Keratinocyte (primary cell): ENCODE results near the gene SLC39A11. TPM values are rescaled to one million over a fixed set of nuclear protein-coding genes. Genes with fewer than 3 reads are reported as not detected.

Source experiments
- DNase-seq: peaks from one replicate; pipeline ENCODE4 v3.0.0-alpha.2; 2011; ENCODE audit warnings: low read depth, missing footprints, low spot score
- FAIRE-seq: peaks from 2 replicates; lab custom pipeline; 2011; peaks lifted over from hg19 to GRCh38; lab: Jason Lieb, UNC
- H2AFZ ChIP-seq: 2 replicates; pipeline ENCODE4 v1.6.0; 2012; ENCODE audit warnings: low read length, control low read depth, inconsistent platforms; ENCODE audit not compliant: control insufficient read depth
- H3K27ac ChIP-seq: 2 replicates; pipeline ENCODE4 v1.5.1; 2011; ENCODE audit warnings: low read length; ENCODE audit not compliant: control insufficient read depth, insufficient read depth
- H3K27me3 ChIP-seq: 3 replicates; pipeline ENCODE4 v1.6.0; 2011; ENCODE audit warnings: low read length; ENCODE audit not compliant: control insufficient read depth, insufficient read depth; ENCODE audit errors: extremely low read depth
- H3K36me3 ChIP-seq, 2 experiments: 2 replicates in 1 of 2; 3 replicates in 1 of 2; pipeline ENCODE4 v1.5.1; 2011; ENCODE audit warnings: low read length in 2 of 2, mild to moderate bottlenecking in 1 of 2; ENCODE audit not compliant: control insufficient read depth in 2 of 2, insufficient read depth in 2 of 2; ENCODE audit errors: extremely low read depth in 1 of 2
- H3K4me1 ChIP-seq: 3 replicates; pipeline ENCODE4 v1.5.1; 2011; ENCODE audit warnings: low read length; ENCODE audit not compliant: control insufficient read depth, insufficient read depth; ENCODE audit errors: extremely low read depth
- H3K4me2 ChIP-seq: 3 replicates; pipeline ENCODE4 v1.6.0; 2011; ENCODE audit warnings: low read depth, low read length; ENCODE audit not compliant: control insufficient read depth, insufficient read depth; ENCODE audit errors: extremely low read depth
- H3K4me3 ChIP-seq, 3 experiments: fragments of 200-600 bp in 1 of 3; sonication (generic) in 1 of 3; 2 replicates in 2 of 3; 3 replicates in 1 of 3; pipeline ENCODE4 v1.5.1; 2011 to 2016; ENCODE audit warnings: low read length in 3 of 3, mild to moderate bottlenecking in 3 of 3, control low read depth in 2 of 3, inconsistent platforms in 1 of 3, low read depth in 1 of 3, mixed read lengths in 1 of 3, mixed run types in 1 of 3, moderate library complexity in 1 of 3; ENCODE audit not compliant: control insufficient read depth in 2 of 3, insufficient read depth in 2 of 3; ENCODE audit errors: extremely low read depth in 1 of 3
- H3K79me2 ChIP-seq: 2 replicates; pipeline ENCODE4 v1.6.0; 2012; ENCODE audit warnings: low read length; ENCODE audit not compliant: control insufficient read depth, insufficient read depth
- H3K9ac ChIP-seq: 3 replicates; pipeline ENCODE4 v1.6.0; 2011; ENCODE audit warnings: low read length; ENCODE audit not compliant: control insufficient read depth, insufficient read depth; ENCODE audit errors: extremely low read depth
- H3K9me1 ChIP-seq: 3 replicates; pipeline ENCODE4 v1.6.0; 2011; ENCODE audit warnings: low read length; ENCODE audit not compliant: control insufficient read depth, insufficient read depth; ENCODE audit errors: extremely low read depth
- H3K9me3 ChIP-seq: 2 replicates; pipeline ENCODE4 v1.5.1; 2012; ENCODE audit warnings: low read depth, low read length; ENCODE audit not compliant: control insufficient read depth
- H4K20me1 ChIP-seq: 3 replicates; pipeline ENCODE4 v1.6.0; 2011; ENCODE audit warnings: low read length; ENCODE audit not compliant: control insufficient read depth, insufficient read depth; ENCODE audit errors: extremely low read depth
- CTCF ChIP-seq, 3 experiments: IDR thresholded peaks in 1 of 3; conservative IDR thresholded peaks in 1 of 3; optimal IDR thresholded peaks in 1 of 3; 2 replicates in 2 of 3; 3 replicates in 1 of 3; pipeline versions ENCODE3 to v1.5.1; 2011; ENCODE audit warnings: low read length in 3 of 3, mild to moderate bottlenecking in 3 of 3, moderate library complexity in 2 of 3, control low read depth in 1 of 3, inconsistent platforms in 1 of 3; ENCODE audit not compliant: insufficient read depth in 2 of 3; ENCODE audit errors: extremely low read depth in 1 of 3
- EZH2 ChIP-seq: IDR thresholded peaks from one replicate; pipeline ENCODE4 v1.6.1; 2012; ENCODE audit warnings: inconsistent platforms, mild to moderate bottlenecking, low read length, moderate library complexity
- dilution Hi-C: fragments of 300-500 bp; cut with MboI; formaldehyde crosslinking; loops from one replicate; pipeline ENCODE4 v1.7.0; 2020; ENCODE audit warnings: low sequenced_read_pairs; ENCODE audit not compliant: extremely low pct_ligation_motif_present
- polyA plus RNA-seq, 5 experiments: library from polyadenylated mRNA; depleted of rRNA in 3 of 5; stranded (reverse) in 3 of 5; stranded (forward) in 1 of 5; unstranded in 1 of 5; fragments of >200 nt; gene quantifications; 1 replicate in 1 of 5; 2 replicates in 3 of 5; 3 replicates in 1 of 5; pipeline versions ENCODE4 v1.2.1 to v1.2.3, GENCODE V29; 2011 to 2012; ENCODE audit warnings: missing spikeins in 2 of 5, low read depth in 1 of 5, low replicate concordance in 1 of 5

SLC39A11 gene
- polyA plus RNA-seq, 1 donor (not counting 4 experiments of a cell fraction or from before 2014, with no cell fraction given), result 11.5 TPM

GRCh38 chr17:73107191-73107590, 14.7 kb upstream of the SLC39A11 start:
- dilution Hi-C loops, result no loop called here
- no peaks in the 10 kb centered on the region for H3K36me3 ChIP-seq
- H3K4me1 ChIP-seq, result no peaks in the 10 kb centered on the region
- H3K9me3 ChIP-seq, result no peaks in the 10 kb centered on the region
- no peak overlapping the region for H3K27ac ChIP-seq
- DNase-seq (no peak), FAIRE-seq (no peak)
- no peaks in the 10 kb centered on the region for H3K79me2 ChIP-seq
- H4K20me1 ChIP-seq, result no peaks in the 10 kb centered on the region
- H3K27me3 ChIP-seq, result no peaks in the 10 kb centered on the region
- H3K4me3 ChIP-seq, result no peak overlapping the region
- no peaks in the 10 kb centered on the region for H3K9me1 ChIP-seq
- H3K9ac ChIP-seq, result no peak overlapping the region
- H3K4me2 ChIP-seq, result no peak overlapping the region
- TF ChIP-seq CTCF (optimal IDR thresholded peaks at IDR 0.05 in 1 of 3, IDR thresholded peaks at IDR 0.05 in 1 of 3, conservative IDR thresholded peaks at IDR 0.05 in 1 of 3; ENCODE audit: extremely low read depth in 1 of 3, insufficient read depth in 2 of 3, low read length in 3 of 3) (no peak), EZH2 (no peak)
- H2AFZ ChIP-seq, result no peak overlapping the region

- no peak for TF ChIP-seq CTCF (optimal IDR thresholded peaks at IDR 0.05 in 1 of 3, IDR thresholded peaks at IDR 0.05 in 1 of 3, conservative IDR thresholded peaks at IDR 0.05 in 1 of 3; ENCODE audit: extremely low read depth in 1 of 3, insufficient read depth in 2 of 3, low read length in 3 of 3)
- no peak for TF ChIP-seq EZH2
- Histone ChIP-seq H3K9me1 (no peaks in the 10 kb centered on the region), H3K79me2 (no peaks in the 10 kb centered on the region), H3K27ac (no peak overlapping the region), H3K27me3 (no peaks in the 10 kb centered on the region), H2AFZ (no peak overlapping the region), H3K9ac (no peak overlapping the region), H3K4me1 (no peaks in the 10 kb centered on the region), H3K36me3 (no peaks in the 10 kb centered on the region), H3K4me3 (no peak overlapping the region), H3K9me3 (no peaks in the 10 kb centered on the region), H4K20me1 (no peaks in the 10 kb centered on the region), H3K4me2 (no peak overlapping the region)
- no peak for FAIRE-seq
- dilution Hi-C loops, result no loop called here
- no peak for DNase-seq
These were observed 12.9 kb upstream of the SLC39A11 start for GRCh38 chr17:73105431-73105830.
